Uterus (tissue), 2 donors: Measurements from ENCODE around the gene OSER1.

Experiments
- POLR2A ChIP-seq, 2 donors: fragments of 450-650 bp; IDR thresholded peaks; one replicate each; pipeline ENCODE4 v1.6.1; 2016; ENCODE audit warnings: antibody characterized with exemption in 2 of 2, mild to moderate bottlenecking in 1 of 2, moderate library complexity in 1 of 2
- TF ChIP-seq, protein P1 (sequence below), 4 experiments: fragments of 200-600 bp in 2 of 4; fragments of 450-650 bp in 2 of 4; sonication (generic) in 2 of 4; IDR thresholded peaks; one replicate each; pipeline ENCODE4 v1.5.1; 2016 to 2019; ENCODE audit warnings: antibody characterized with exemption in 4 of 4, mild to moderate bottlenecking in 2 of 4, moderate library complexity in 1 of 4

DNA sequence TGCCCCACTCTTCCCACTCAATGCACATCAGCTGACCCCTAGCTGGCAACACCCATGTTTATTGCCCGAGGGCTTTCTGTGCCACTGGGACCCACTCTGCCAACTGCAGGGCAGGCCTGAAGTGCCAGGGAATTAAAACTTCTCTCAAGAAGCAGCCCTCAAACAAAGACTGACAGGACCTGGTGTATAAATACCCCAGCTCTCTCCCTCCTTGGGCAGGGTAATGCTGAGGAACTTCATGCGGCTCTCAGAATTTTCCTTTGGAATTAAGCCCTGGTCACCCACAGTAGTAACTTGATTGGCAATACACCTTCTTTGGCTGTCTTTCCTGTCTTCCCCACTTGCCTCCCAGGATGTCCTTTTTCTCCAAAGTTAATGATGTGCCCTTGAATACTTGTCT lies 31.2 kb upstream of the OSER1 start:
- TF ChIP-seq, protein P1, sequence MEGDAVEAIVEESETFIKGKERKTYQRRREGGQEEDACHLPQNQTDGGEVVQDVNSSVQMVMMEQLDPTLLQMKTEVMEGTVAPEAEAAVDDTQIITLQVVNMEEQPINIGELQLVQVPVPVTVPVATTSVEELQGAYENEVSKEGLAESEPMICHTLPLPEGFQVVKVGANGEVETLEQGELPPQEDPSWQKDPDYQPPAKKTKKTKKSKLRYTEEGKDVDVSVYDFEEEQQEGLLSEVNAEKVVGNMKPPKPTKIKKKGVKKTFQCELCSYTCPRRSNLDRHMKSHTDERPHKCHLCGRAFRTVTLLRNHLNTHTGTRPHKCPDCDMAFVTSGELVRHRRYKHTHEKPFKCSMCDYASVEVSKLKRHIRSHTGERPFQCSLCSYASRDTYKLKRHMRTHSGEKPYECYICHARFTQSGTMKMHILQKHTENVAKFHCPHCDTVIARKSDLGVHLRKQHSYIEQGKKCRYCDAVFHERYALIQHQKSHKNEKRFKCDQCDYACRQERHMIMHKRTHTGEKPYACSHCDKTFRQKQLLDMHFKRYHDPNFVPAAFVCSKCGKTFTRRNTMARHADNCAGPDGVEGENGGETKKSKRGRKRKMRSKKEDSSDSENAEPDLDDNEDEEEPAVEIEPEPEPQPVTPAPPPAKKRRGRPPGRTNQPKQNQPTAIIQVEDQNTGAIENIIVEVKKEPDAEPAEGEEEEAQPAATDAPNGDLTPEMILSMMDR (IDR thresholded peaks at IDR 0.05), result no peak
- TF ChIP-seq POLR2A (IDR thresholded peaks at IDR 0.05), result no peak
